HepG2 (cell line): Measurements from ENCODE around the gene TYROBP. TPM values are rescaled to one million over a fixed set of nuclear protein-coding genes. Genes with fewer than 3 reads are reported as not detected.
A peak's percentile ranks its signal among the peaks of the same experiment; 100 is the strongest.

ENCODE experiments used
- ARID2 ChIP-seq: sonication (generic); formaldehyde crosslinking; IDR thresholded peaks from 2 replicates; pipeline ENCODE4 v1.8.1; 2022; ENCODE audit warnings: mild to moderate bottlenecking, missing genetic modification reagents, borderline replicate concordance
- ATF3 ChIP-seq: sonication (generic); formaldehyde crosslinking; IDR thresholded peaks from 2 replicates; pipeline ENCODE4 v1.4.0; 2020; ENCODE audit warnings: missing genetic modification reagents
- ATF7 ChIP-seq, 2 experiments: fragments of 450-650 bp in 1 of 2; sonication (generic) in 1 of 2; formaldehyde crosslinking in 1 of 2; IDR thresholded peaks; 2 replicates each; pipeline versions ENCODE4 v1.4.0 to v1.6.1; 2016 to 2020; ENCODE audit warnings: antibody characterized with exemption in 1 of 2, mild to moderate bottlenecking in 1 of 2, missing genetic modification reagents in 1 of 2
- ATF7-NPFF ChIP-seq: sonication (generic); formaldehyde crosslinking; IDR thresholded peaks from 2 replicates; pipeline ENCODE4 v1.8.1; 2023; ENCODE audit warnings: mild to moderate bottlenecking, low read depth, missing genetic modification reagents, moderate library complexity
- FIP1L1 ChIP-seq: fragments of 200-400 bp; formaldehyde crosslinking; IDR thresholded peaks from 2 replicates; pipeline ENCODE4 v1.6.1; 2018; ENCODE audit warnings: low read depth, mild to moderate bottlenecking, low read length, moderate library complexity, borderline replicate concordance; ENCODE audit not compliant: insufficient read depth
- FOSL1 ChIP-seq: sonication (generic); formaldehyde crosslinking; IDR thresholded peaks from 2 replicates; pipeline ENCODE4 v1.9.0; 2021; ENCODE audit warnings: missing genetic modification reagents, borderline replicate concordance
- HNRNPL ChIP-seq: fragments of 200-400 bp; formaldehyde crosslinking; IDR thresholded peaks from 2 replicates; pipeline ENCODE4 v1.6.1; 2017; ENCODE audit warnings: mild to moderate bottlenecking, low read depth, low read length
- KDM2A ChIP-seq: sonication (generic); formaldehyde crosslinking; IDR thresholded peaks from 2 replicates; pipeline ENCODE4 v1.4.0; 2020; ENCODE audit warnings: low read depth, missing genetic modification reagents, borderline replicate concordance
- NONO ChIP-seq, 2 experiments: fragments of 450-650 bp in 1 of 2; sonication (generic) in 1 of 2; formaldehyde crosslinking in 1 of 2; IDR thresholded peaks in 1 of 2; conservative IDR thresholded peaks in 1 of 2; 2 replicates each; pipeline versions ENCODE4 v1.6.1 to v1.8.0; 2017 to 2022; ENCODE audit warnings: mild to moderate bottlenecking in 1 of 2, missing genetic modification reagents in 1 of 2, moderate library complexity in 1 of 2
- NR2F2 ChIP-seq: IDR thresholded peaks from 2 replicates; pipeline ENCODE4 v1.6.1; 2012; ENCODE audit warnings: low read depth, inconsistent platforms, borderline replicate concordance
- RFX5 ChIP-seq: IDR thresholded peaks from 2 replicates; pipeline ENCODE4 v1.6.1; 2011; ENCODE audit warnings: low read depth, low read length, improper control_type of control experiment
- SP2 ChIP-seq: sonication (generic); formaldehyde crosslinking; IDR thresholded peaks from 2 replicates; pipeline ENCODE4 v1.5.1; 2020; ENCODE audit warnings: mild to moderate bottlenecking, missing genetic modification reagents
- SSRP1 ChIP-seq: IDR thresholded peaks from 2 replicates; pipeline ENCODE4 v1.6.1; 2016; ENCODE audit warnings: control low read depth
- TEAD2 ChIP-seq: sonication (generic); formaldehyde crosslinking; IDR thresholded peaks from 2 replicates; pipeline ENCODE4 v1.9.0; 2021; ENCODE audit warnings: missing genetic modification reagents
- U2AF2 ChIP-seq: fragments of 200-400 bp; formaldehyde crosslinking; IDR thresholded peaks from 2 replicates; pipeline ENCODE4 v1.6.1; 2017; ENCODE audit warnings: low read depth, mild to moderate bottlenecking, low read length
- ZBTB21 ChIP-seq: sonication (generic); formaldehyde crosslinking; IDR thresholded peaks from 2 replicates; pipeline ENCODE4 v1.4.0; 2020; ENCODE audit warnings: missing genetic modification reagents
- ZBTB44 ChIP-seq: sonication (generic); formaldehyde crosslinking; IDR thresholded peaks from 2 replicates; pipeline ENCODE4 v1.4.0; 2020; ENCODE audit warnings: missing genetic modification reagents
- ZBTB7A ChIP-seq: sonication (generic); formaldehyde crosslinking; IDR thresholded peaks from 2 replicates; pipeline ENCODE4 v1.8.0; 2022; ENCODE audit warnings: mild to moderate bottlenecking, missing genetic modification reagents
- ZNF337 ChIP-seq: sonication (generic); formaldehyde crosslinking; IDR thresholded peaks from 2 replicates; pipeline ENCODE4 v1.5.1; 2020; ENCODE audit warnings: missing genetic modification reagents, low read depth, mild to moderate bottlenecking, borderline replicate concordance
- ZNF609 ChIP-seq: sonication (generic); formaldehyde crosslinking; IDR thresholded peaks from 2 replicates; pipeline ENCODE4 v1.4.0; 2020; ENCODE audit warnings: mild to moderate bottlenecking, missing genetic modification reagents, borderline replicate concordance
- ZNF777 ChIP-seq: sonication (generic); formaldehyde crosslinking; IDR thresholded peaks from 2 replicates; pipeline ENCODE4 v1.4.0; 2020; ENCODE audit warnings: missing genetic modification reagents
- ZNF780A ChIP-seq: sonication (generic); formaldehyde crosslinking; IDR thresholded peaks from 2 replicates; pipeline ENCODE4 v1.8.0; 2022; ENCODE audit warnings: mild to moderate bottlenecking, missing genetic modification reagents, moderate library complexity
- ZSCAN12 ChIP-seq: sonication (generic); formaldehyde crosslinking; IDR thresholded peaks from 2 replicates; pipeline ENCODE4 v1.9.0; 2021; ENCODE audit warnings: mild to moderate bottlenecking, missing genetic modification reagents
- polyA plus RNA-seq, 8 experiments: library from polyadenylated mRNA; depleted of rRNA in 3 of 8; stranded (reverse) in 7 of 8; unstranded in 1 of 8; fragments of >200 nt; fragmentation: Illumina TruSeq in 4 of 8; extraction: Trizol in 4 of 8; gene quantifications; 2 replicates each; pipeline versions ENCODE4 v1.2.1 to v1.2.3, GENCODE V29; 2011 to 2016; ENCODE audit warnings: low read depth in 4 of 8, missing spikeins in 1 of 8, mixed read lengths in 1 of 8; ENCODE audit not compliant: insufficient read depth in 1 of 8
- total RNA-seq, 5 experiments: library from RNA; depleted of rRNA; stranded (reverse); fragments of >200 nt; fragmentation: Illumina TruSeq; extraction: Trizol; gene quantifications; 2 replicates each; pipeline ENCODE4 v1.2.3, GENCODE V29; 2016; ENCODE audit warnings: low read depth in 1 of 5

The TYROBP gene
- total and polyA plus RNA-seq, 2 of the 13 experiments (the other 11 are each of a cell fraction or from before 2014, with no cell fraction given): not detected

GRCh38 chr19:35931161-35931873 is 23.2 kb upstream of the TYROBP start (continued):
- TF ChIP-seq ZBTB44 (CRISPR knock-in tag) (no peak), ZNF777 (CRISPR knock-in tag) (no peak), SSRP1 (CRISPR knock-in tag) (no peak), ZBTB7A (CRISPR knock-in tag) (0 out of 2 replicates have a peak, but pooled peaks have one; percentile 49), NR2F2 (no peak; the same call in 1 of the 2 replicates), TEAD2 (no peak), U2AF2 (no peak; the same call in 1 of the 2 replicates), SP2 (CRISPR knock-in tag) (peak; percentile 79), FIP1L1 (no peak), ATF7 (IDR thresholded peaks at IDR 0.05) (no peak), ATF7 (CRISPR knock-in tag; IDR thresholded peaks at IDR 0.05) (no peak), ZSCAN12 (CRISPR knock-in tag) (no peak), ARID2 (CRISPR knock-in tag) (no peak), RFX5 (peak; percentile 49; the same call in 1 of the 2 replicates), ZNF609 (CRISPR knock-in tag) (0 out of 2 replicates have a peak, but pooled peaks have one; percentile 23), KDM2A (peak; percentile 95), ZNF337 (CRISPR knock-in tag) (no peak), ZNF780A (CRISPR knock-in tag) (no peak), ZBTB21 (CRISPR knock-in tag) (no peak), HNRNPL (0 out of 2 replicates have a peak, but pooled peaks have one; percentile 18), FOSL1 (CRISPR knock-in tag) (no peak), ATF3 (peak; percentile 3; the same call in 1 of the 2 replicates), ATF7-NPFF (CRISPR knock-in tag) (no peak), NONO (IDR thresholded peaks at IDR 0.05) (no peak), NONO (CRISPR knock-in tag; conservative IDR thresholded peaks at IDR 0.05) (peak; percentile 73; the same call in 1 of the 2 replicates)
